ENCODE data around the gene TBXAS1.

Gene TBXAS1

GRCh38 chr7:139974179-139974811, 145.2 kb downstream of the TBXAS1 start:
- in situ Hi-C loops (cut with MboI; ENCODE audit: low sequenced_read_pairs) = no loop called here

- in situ Hi-C loops (cut with MboI; ENCODE audit: low sequenced_read_pairs) = no loop called here
Observed at GRCh38 chr7:139976055-139976837, 147.2 kb downstream of the TBXAS1 start.

- in situ Hi-C loops (cut with MboI; ENCODE audit: low sequenced_read_pairs) = no loop called here
Observed at GRCh38 chr7:139976838-139977656, 148.0 kb downstream of the TBXAS1 start.

GRCh38 chr7:139981511-139981895, 152.4 kb downstream of the TBXAS1 start:
- in situ Hi-C loops (cut with MboI; ENCODE audit: low sequenced_read_pairs) = no loop called here

GRCh38 chr7:139982927-139983920, 154.2 kb downstream of the TBXAS1 start:
- in situ Hi-C loops (cut with MboI; ENCODE audit: low sequenced_read_pairs) = no loop called here

- in situ Hi-C loops (cut with MboI; ENCODE audit: low sequenced_read_pairs) = no loop called here
Observed at GRCh38 chr7:139984642-139985539, 155.8 kb downstream of the TBXAS1 start.

- in situ Hi-C loops (cut with MboI; ENCODE audit: low sequenced_read_pairs) = no loop called here
Observed at GRCh38 chr7:139985811-139986210, 156.7 kb downstream of the TBXAS1 start.

GRCh38 chr7:139987691-139988516, 158.8 kb downstream of the TBXAS1 start:
- in situ Hi-C loops (cut with MboI; ENCODE audit: low sequenced_read_pairs) = no loop called here

GRCh38 chr7:139989366-139990141, 160.5 kb downstream of the TBXAS1 start:
- in situ Hi-C loops (cut with MboI; ENCODE audit: low sequenced_read_pairs) = no loop called here

GRCh38 chr7:139990142-139990535, 161.1 kb downstream of the TBXAS1 start:
- in situ Hi-C loops (cut with MboI; ENCODE audit: low sequenced_read_pairs) = no loop called here

- in situ Hi-C loops (cut with MboI; ENCODE audit: low sequenced_read_pairs) = no loop called here
Observed at GRCh38 chr7:139990571-139991268, 161.7 kb downstream of the TBXAS1 start.

GRCh38 chr7:139991269-139991666, 162.2 kb downstream of the TBXAS1 start:
- in situ Hi-C loops (cut with MboI; ENCODE audit: low sequenced_read_pairs) = no loop called here

GRCh38 chr7:139991911-139992310, 162.8 kb downstream of the TBXAS1 start:
- in situ Hi-C loops (cut with MboI; ENCODE audit: low sequenced_read_pairs) = no loop called here

GRCh38 chr7:139992353-139993044, 163.4 kb downstream of the TBXAS1 start:
- in situ Hi-C loops (cut with MboI; ENCODE audit: low sequenced_read_pairs) = no loop called here

- in situ Hi-C loops (cut with MboI; ENCODE audit: low sequenced_read_pairs) = no loop called here
Observed at GRCh38 chr7:139993169-139993568, 164.1 kb downstream of the TBXAS1 start.

GRCh38 chr7:139993592-139993991, 164.5 kb downstream of the TBXAS1 start:
- in situ Hi-C loops (cut with MboI; ENCODE audit: low sequenced_read_pairs) = no loop called here

GRCh38 chr7:139994356-139994755, 165.3 kb downstream of the TBXAS1 start:
- in situ Hi-C loops (cut with MboI; ENCODE audit: low sequenced_read_pairs) = no loop called here
